K562 (cell line): ENCODE results near the gene LZTFL1. TPM values are rescaled to one million over a fixed set of nuclear protein-coding genes. Genes with fewer than 3 reads are reported as not detected.

Experiments used
- ARID1B ChIP-seq: fragments of 450-650 bp; IDR thresholded peaks from 2 replicates; pipeline ENCODE4 v1.6.1; 2016; ENCODE audit warnings: antibody characterized with exemption, mild to moderate bottlenecking, inconsistent platforms
- CHD1 ChIP-seq: fragments of 200-600 bp; sonication (generic); IDR thresholded peaks from one replicate; pipeline ENCODE4 v1.6.1; 2012; ENCODE audit warnings: mild to moderate bottlenecking, moderate library complexity, low read length, inconsistent platforms
- GATA2 ChIP-seq: sonication (generic); formaldehyde crosslinking; IDR thresholded peaks from 2 replicates; pipeline ENCODE4 v1.4.0; 2020; ENCODE audit warnings: mild to moderate bottlenecking, missing genetic modification reagents
- NR2C2 ChIP-seq, 2 experiments: fragments of 200-800 bp in 1 of 2; sonication (Bioruptor generic) in 1 of 2; sonication (generic) in 1 of 2; formaldehyde crosslinking in 1 of 2; IDR thresholded peaks; 2 replicates each; pipeline versions ENCODE4 v1.6.1 to v1.8.0; 2016 to 2022; ENCODE audit warnings: mild to moderate bottlenecking in 1 of 2, missing compliant biosample characterization in 1 of 2, missing genetic modification characterization in 1 of 2, missing genetic modification reagents in 1 of 2
- RCOR1 ChIP-seq, 2 experiments: IDR thresholded peaks; 2 replicates each; pipeline ENCODE4 v1.6.1; 2012; ENCODE audit warnings: low read depth in 2 of 2, low read length in 2 of 2, borderline replicate concordance in 1 of 2, improper control_type of control experiment in 1 of 2
- ZBTB17 ChIP-seq: fragments of 450-650 bp; formaldehyde crosslinking; IDR thresholded peaks from 2 replicates; pipeline ENCODE4 v1.4.0; 2020; ENCODE audit warnings: mild to moderate bottlenecking
- polyA plus RNA-seq, 8 experiments: library from polyadenylated mRNA; depleted of rRNA in 4 of 8; stranded (reverse) in 5 of 8; unstranded in 3 of 8; fragments of >200 nt; fragmentation: Nextera tagmentation in 2 of 8; fragmentation: Illumina TruSeq in 1 of 8; extraction: Ambion mirVana in 2 of 8; extraction: Trizol in 1 of 8; gene quantifications; 2 replicates each; pipeline versions ENCODE4 v1.2.1 to v1.2.3, GENCODE V29; 2011 to 2014; ENCODE audit warnings: inconsistent platforms in 1 of 8, missing spikeins in 1 of 8
- total RNA-seq, 7 experiments: library from RNA; depleted of rRNA in 6 of 7; stranded (reverse); fragments of >200 nt in 6 of 7; fragmentation: Illumina TruSeq in 2 of 7; extraction: Trizol in 2 of 7; gene quantifications; 2 replicates each; pipeline versions ENCODE4 v1.2.1 to v1.2.3, GENCODE V29; 2011 to 2021; ENCODE audit warnings: low replicate concordance in 1 of 7
- TF ChIP-seq, protein P1 (sequence below): fragments of 450-650 bp; IDR thresholded peaks from 2 replicates; pipeline ENCODE4 v1.6.1; 2016; ENCODE audit warnings: mild to moderate bottlenecking, moderate library complexity
- TF ChIP-seq, protein P2 (sequence below): sonication (generic); formaldehyde crosslinking; IDR thresholded peaks from 2 replicates; pipeline ENCODE4 v1.8.0; 2023; ENCODE audit warnings: mild to moderate bottlenecking, missing genetic modification reagents
- TF ChIP-seq, protein P3 (sequence below): fragments of 450-650 bp; formaldehyde crosslinking; IDR thresholded peaks from 2 replicates; pipeline ENCODE4 v1.4.0; 2020; ENCODE audit warnings: mild to moderate bottlenecking, moderate library complexity

Gene LZTFL1
- total and polyA plus RNA-seq, 9 of the 15 experiments (the other 6 are each of a cell fraction or from before 2014, with no cell fraction given), result 10.7 to 33.7 (median 15.3) TPM

DNA sequence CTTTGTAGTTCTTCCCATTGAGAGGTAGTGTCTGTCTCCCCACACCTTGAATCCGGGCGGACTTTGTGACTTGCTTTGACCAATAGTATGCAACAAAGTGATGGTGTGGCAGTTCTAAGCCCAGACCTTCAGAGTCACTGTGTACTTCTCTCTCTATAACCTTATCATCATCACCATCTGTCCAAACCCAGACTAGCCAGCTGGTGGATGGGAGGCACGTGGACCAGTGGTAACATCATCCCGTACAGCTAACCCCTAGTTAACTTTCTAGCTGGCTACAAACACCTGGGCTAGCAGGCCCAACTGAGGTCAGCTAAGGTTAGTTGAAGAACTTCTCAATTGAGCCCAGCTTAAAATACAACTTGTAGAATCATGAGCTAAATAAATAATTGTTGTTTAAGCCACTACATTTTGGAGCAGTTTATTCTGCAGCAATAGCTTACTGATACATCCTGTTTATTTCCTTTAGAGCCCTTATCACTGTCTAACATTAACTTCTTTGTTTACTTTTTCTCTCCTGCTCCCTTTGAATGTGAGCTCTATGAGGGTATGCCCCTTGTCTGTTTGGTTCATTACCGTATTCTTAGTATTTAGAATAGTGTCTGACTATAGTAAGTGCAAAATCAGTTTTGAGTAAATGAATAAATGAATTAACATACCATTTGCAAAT is 32.9 kb upstream of the LZTFL1 start (continued):
- TF ChIP-seq, protein P1, sequence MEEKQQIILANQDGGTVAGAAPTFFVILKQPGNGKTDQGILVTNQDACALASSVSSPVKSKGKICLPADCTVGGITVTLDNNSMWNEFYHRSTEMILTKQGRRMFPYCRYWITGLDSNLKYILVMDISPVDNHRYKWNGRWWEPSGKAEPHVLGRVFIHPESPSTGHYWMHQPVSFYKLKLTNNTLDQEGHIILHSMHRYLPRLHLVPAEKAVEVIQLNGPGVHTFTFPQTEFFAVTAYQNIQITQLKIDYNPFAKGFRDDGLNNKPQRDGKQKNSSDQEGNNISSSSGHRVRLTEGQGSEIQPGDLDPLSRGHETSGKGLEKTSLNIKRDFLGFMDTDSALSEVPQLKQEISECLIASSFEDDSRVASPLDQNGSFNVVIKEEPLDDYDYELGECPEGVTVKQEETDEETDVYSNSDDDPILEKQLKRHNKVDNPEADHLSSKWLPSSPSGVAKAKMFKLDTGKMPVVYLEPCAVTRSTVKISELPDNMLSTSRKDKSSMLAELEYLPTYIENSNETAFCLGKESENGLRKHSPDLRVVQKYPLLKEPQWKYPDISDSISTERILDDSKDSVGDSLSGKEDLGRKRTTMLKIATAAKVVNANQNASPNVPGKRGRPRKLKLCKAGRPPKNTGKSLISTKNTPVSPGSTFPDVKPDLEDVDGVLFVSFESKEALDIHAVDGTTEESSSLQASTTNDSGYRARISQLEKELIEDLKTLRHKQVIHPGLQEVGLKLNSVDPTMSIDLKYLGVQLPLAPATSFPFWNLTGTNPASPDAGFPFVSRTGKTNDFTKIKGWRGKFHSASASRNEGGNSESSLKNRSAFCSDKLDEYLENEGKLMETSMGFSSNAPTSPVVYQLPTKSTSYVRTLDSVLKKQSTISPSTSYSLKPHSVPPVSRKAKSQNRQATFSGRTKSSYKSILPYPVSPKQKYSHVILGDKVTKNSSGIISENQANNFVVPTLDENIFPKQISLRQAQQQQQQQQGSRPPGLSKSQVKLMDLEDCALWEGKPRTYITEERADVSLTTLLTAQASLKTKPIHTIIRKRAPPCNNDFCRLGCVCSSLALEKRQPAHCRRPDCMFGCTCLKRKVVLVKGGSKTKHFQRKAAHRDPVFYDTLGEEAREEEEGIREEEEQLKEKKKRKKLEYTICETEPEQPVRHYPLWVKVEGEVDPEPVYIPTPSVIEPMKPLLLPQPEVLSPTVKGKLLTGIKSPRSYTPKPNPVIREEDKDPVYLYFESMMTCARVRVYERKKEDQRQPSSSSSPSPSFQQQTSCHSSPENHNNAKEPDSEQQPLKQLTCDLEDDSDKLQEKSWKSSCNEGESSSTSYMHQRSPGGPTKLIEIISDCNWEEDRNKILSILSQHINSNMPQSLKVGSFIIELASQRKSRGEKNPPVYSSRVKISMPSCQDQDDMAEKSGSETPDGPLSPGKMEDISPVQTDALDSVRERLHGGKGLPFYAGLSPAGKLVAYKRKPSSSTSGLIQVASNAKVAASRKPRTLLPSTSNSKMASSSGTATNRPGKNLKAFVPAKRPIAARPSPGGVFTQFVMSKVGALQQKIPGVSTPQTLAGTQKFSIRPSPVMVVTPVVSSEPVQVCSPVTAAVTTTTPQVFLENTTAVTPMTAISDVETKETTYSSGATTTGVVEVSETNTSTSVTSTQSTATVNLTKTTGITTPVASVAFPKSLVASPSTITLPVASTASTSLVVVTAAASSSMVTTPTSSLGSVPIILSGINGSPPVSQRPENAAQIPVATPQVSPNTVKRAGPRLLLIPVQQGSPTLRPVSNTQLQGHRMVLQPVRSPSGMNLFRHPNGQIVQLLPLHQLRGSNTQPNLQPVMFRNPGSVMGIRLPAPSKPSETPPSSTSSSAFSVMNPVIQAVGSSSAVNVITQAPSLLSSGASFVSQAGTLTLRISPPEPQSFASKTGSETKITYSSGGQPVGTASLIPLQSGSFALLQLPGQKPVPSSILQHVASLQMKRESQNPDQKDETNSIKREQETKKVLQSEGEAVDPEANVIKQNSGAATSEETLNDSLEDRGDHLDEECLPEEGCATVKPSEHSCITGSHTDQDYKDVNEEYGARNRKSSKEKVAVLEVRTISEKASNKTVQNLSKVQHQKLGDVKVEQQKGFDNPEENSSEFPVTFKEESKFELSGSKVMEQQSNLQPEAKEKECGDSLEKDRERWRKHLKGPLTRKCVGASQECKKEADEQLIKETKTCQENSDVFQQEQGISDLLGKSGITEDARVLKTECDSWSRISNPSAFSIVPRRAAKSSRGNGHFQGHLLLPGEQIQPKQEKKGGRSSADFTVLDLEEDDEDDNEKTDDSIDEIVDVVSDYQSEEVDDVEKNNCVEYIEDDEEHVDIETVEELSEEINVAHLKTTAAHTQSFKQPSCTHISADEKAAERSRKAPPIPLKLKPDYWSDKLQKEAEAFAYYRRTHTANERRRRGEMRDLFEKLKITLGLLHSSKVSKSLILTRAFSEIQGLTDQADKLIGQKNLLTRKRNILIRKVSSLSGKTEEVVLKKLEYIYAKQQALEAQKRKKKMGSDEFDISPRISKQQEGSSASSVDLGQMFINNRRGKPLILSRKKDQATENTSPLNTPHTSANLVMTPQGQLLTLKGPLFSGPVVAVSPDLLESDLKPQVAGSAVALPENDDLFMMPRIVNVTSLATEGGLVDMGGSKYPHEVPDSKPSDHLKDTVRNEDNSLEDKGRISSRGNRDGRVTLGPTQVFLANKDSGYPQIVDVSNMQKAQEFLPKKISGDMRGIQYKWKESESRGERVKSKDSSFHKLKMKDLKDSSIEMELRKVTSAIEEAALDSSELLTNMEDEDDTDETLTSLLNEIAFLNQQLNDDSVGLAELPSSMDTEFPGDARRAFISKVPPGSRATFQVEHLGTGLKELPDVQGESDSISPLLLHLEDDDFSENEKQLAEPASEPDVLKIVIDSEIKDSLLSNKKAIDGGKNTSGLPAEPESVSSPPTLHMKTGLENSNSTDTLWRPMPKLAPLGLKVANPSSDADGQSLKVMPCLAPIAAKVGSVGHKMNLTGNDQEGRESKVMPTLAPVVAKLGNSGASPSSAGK, result peak; percentile 32; the same call in 1 of the 2 replicates
- TF ChIP-seq RCOR1 (IDR thresholded peaks at IDR 0.05; ENCODE audit: borderline replicate concordance in 1 of 2, low read depth in 2 of 2, low read length in 2 of 2) (peak in 1 of 2 experiments; percentile 62; a peak in 1 of 4 replicates), CHD1 (no peak), ZBTB17 (CRISPR knock-in tag) (no peak), NR2C2 (CRISPR knock-in tag; IDR thresholded peaks at IDR 0.05) (no peak), NR2C2 (tag; IDR thresholded peaks at IDR 0.05) (no peak), ARID1B (peak; percentile 70), GATA2 (CRISPR knock-in tag) (peak; percentile 42; the same call in 1 of the 2 replicates)
- TF ChIP-seq, protein P2, sequence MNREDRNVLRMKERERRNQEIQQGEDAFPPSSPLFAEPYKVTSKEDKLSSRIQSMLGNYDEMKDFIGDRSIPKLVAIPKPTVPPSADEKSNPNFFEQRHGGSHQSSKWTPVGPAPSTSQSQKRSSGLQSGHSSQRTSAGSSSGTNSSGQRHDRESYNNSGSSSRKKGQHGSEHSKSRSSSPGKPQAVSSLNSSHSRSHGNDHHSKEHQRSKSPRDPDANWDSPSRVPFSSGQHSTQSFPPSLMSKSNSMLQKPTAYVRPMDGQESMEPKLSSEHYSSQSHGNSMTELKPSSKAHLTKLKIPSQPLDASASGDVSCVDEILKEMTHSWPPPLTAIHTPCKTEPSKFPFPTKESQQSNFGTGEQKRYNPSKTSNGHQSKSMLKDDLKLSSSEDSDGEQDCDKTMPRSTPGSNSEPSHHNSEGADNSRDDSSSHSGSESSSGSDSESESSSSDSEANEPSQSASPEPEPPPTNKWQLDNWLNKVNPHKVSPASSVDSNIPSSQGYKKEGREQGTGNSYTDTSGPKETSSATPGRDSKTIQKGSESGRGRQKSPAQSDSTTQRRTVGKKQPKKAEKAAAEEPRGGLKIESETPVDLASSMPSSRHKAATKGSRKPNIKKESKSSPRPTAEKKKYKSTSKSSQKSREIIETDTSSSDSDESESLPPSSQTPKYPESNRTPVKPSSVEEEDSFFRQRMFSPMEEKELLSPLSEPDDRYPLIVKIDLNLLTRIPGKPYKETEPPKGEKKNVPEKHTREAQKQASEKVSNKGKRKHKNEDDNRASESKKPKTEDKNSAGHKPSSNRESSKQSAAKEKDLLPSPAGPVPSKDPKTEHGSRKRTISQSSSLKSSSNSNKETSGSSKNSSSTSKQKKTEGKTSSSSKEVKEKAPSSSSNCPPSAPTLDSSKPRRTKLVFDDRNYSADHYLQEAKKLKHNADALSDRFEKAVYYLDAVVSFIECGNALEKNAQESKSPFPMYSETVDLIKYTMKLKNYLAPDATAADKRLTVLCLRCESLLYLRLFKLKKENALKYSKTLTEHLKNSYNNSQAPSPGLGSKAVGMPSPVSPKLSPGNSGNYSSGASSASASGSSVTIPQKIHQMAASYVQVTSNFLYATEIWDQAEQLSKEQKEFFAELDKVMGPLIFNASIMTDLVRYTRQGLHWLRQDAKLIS, result no peak
- TF ChIP-seq, protein P3, sequence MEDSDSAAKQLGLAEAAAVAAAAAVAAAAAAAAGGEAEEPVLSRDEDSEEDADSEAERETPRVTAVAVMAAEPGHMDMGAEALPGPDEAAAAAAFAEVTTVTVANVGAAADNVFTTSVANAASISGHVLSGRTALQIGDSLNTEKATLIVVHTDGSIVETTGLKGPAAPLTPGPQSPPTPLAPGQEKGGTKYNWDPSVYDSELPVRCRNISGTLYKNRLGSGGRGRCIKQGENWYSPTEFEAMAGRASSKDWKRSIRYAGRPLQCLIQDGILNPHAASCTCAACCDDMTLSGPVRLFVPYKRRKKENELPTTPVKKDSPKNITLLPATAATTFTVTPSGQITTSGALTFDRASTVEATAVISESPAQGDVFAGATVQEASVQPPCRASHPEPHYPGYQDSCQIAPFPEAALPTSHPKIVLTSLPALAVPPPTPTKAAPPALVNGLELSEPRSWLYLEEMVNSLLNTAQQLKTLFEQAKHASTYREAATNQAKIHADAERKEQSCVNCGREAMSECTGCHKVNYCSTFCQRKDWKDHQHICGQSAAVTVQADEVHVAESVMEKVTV (CRISPR knock-in tag), result no peak
